ENCODE data around the gene KDM1A. TPM values are rescaled to one million over a fixed set of nuclear protein-coding genes. Genes with fewer than 3 reads are reported as not detected.

KDM1A gene
- total and polyA plus RNA-seq, 2 donors (not counting 3 experiments of a cell fraction or from before 2014, with no cell fraction given): 105 to 111 TPM

DNA sequence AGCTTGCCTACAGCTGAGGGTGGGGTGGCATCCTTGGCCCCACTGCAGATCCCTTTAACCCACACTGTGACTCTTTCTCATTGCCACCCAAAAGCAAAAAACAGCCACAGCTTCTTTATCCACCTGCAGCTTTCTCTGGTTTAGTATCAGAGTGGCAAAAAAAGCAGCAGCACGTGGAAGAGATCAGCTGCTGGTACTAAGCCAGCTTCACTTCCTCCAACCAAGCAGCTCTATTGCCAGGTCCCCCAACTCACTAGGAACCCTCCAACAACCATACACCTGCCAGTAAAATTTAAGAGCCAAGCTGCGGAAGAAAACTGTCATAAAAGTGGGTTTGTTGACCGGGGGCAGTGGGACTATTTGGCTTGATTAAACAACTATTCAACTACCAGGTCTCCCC lies 66.4 kb downstream of the KDM1A start:
- Histone ChIP-seq H3K27ac (ENCODE audit: insufficient read depth, low read depth, low read length) (no peak overlapping the region), H3K79me2 (ENCODE audit: control insufficient read depth, insufficient read depth, low read length) (peaks cover 14% of the 10 kb centered on the region), H4K20me1 (replicated peaks; ENCODE audit: control insufficient read depth, extremely low read depth, insufficient read depth, low read length) (peaks cover 3% of the 10 kb centered on the region), H3K36me3 (ENCODE audit: control insufficient read depth in 2 of 2, extremely low read depth in 1 of 2, insufficient read depth in 2 of 2, low read length in 2 of 2) (peaks cover 21 to 60% of the 10 kb centered on the region in 2 experiments), H3K9ac (replicated peaks; ENCODE audit: extremely low read depth, insufficient read depth, low read length) (no peak overlapping the region), H3K9me3 (replicated peaks; ENCODE audit: control insufficient read depth, insufficient read depth, low read length) (no peaks in the 10 kb centered on the region), H3K4me1 (ENCODE audit: control insufficient read depth, extremely low read depth, insufficient read depth, low read length) (peaks cover 11% of the 10 kb centered on the region), H2AFZ (ENCODE audit: low read depth, low read length) (no peak overlapping the region), H3K27me3 (ENCODE audit: control insufficient read depth in 2 of 2, insufficient read depth in 2 of 2, low read length in 2 of 2) (no peaks in the 10 kb centered on the region), H3K9me1 (replicated peaks; ENCODE audit: control insufficient read depth, extremely low read depth, insufficient read depth, low read length) (no peaks in the 10 kb centered on the region), H3K4me2 (ENCODE audit: insufficient read depth, low read length) (no peak overlapping the region), H3K4me3 (replicated peaks in 1 of 3; ENCODE audit: insufficient read depth in 1 of 3, low read depth in 1 of 3, low read length in 3 of 3) (no peak overlapping the region)
- BruUV-seq (replicated peaks): no TSS peak
- dilution Hi-C loops (cut with MboI; ENCODE audit: extremely low pct_ligation_motif_present, low sequenced_read_pairs) (no loop called here), intact Hi-C loops (cut with micrococcal nuclease) (no loop called here)
- CTCF ChIA-PET: interaction anchor here (1.3 to 17.3 kb wide), 2 partner anchors 14 to 98 kb away, joined by 7 to 671 read pairs; no protein-coding TSS in a partner anchor
- no peak for DNase-seq (ENCODE audit: low read depth, low spot score)
- FAIRE-seq: no peak
- no peak for TF ChIP-seq JUN (IDR thresholded peaks at IDR 0.05; ENCODE audit: borderline replicate concordance, insufficient read depth, insufficient read length, low read depth)
- TF ChIP-seq FOS (IDR thresholded peaks at IDR 0.05; ENCODE audit: borderline replicate concordance, insufficient read depth, low read length): no peak
- TF ChIP-seq GATA2 (IDR thresholded peaks at IDR 0.05; ENCODE audit: insufficient read depth, insufficient read length, low read depth, low read length): no peak
- no peak for TF ChIP-seq MYC (IDR thresholded peaks at IDR 0.05; ENCODE audit: low read depth, low read length)
- no peak for TF ChIP-seq POLR2A (IDR thresholded peaks at IDR 0.05; ENCODE audit: low read depth, low read length)
- no peak for TF ChIP-seq MAX (IDR thresholded peaks at IDR 0.05; ENCODE audit: insufficient read depth, insufficient read length)
- TF ChIP-seq CTCF (IDR thresholded peaks at IDR 0.05; ENCODE audit: extremely low read depth in 1 of 2, insufficient read depth in 1 of 2, low read depth in 1 of 2, low read length in 2 of 2): no peak
- TF ChIP-seq POLR2AphosphoS5 (IDR thresholded peaks at IDR 0.05; ENCODE audit: insufficient read depth, low read depth, low read length): no peak
- POLR2A ChIA-PET: no interaction called here
